ENCODE measurements around the gene CNOT4. TPM values are rescaled to one million over a fixed set of nuclear protein-coding genes. Genes with fewer than 3 reads are reported as not detected.

CNOT4 gene
- total and polyA plus RNA-seq, 2 of the 4 experiments (the other 2 are of a cell fraction), result 7.0 to 8.1 TPM

DNA sequence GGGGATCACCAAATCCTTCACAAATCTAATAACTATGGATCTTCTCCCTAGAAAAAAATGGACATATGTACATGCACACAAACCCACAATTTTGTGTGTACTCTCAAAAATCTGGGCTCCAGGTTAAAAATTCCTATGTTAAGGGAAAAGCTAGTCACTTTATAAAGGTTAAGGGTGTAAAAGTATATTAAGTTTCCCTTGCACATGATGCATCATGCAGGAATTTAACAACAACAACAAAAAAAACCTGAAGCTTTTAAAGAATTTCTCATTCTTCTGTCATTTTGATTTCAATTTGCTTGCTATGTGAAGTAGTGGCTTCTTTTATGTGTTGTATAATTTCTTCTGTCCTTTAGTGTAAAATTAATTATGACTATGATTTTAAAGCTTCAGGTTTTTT is 123.7 kb downstream of the CNOT4 start:
- no peak overlapping the region for H3K27ac ChIP-seq (ENCODE audit: insufficient read depth, low read length)

More for the DNA sequence above, 123.7 kb downstream of the CNOT4 start:
- Histone ChIP-seq H4K20me1 (ENCODE audit: insufficient read depth, low read length) (no peaks in the 10 kb centered on the region), H2AK5ac (ENCODE audit: low read depth, low read length) (no peak overlapping the region), H3K79me1 (ENCODE audit: low read depth in 1 of 2, low read length in 2 of 2) (peaks cover 13 to 21% of the 10 kb centered on the region in 2 experiments; a peak in 3 of 4 replicates), H2BK120ac (ENCODE audit: low read depth, low read length) (no peak overlapping the region), H4K8ac (ENCODE audit: low read depth in 2 of 2, low read length in 2 of 2) (no peak overlapping the region), H3K18ac (ENCODE audit: low read depth, low read length) (no peak overlapping the region), H2AFZ (replicated peaks; ENCODE audit: low read length, poor library complexity) (no peak overlapping the region), H3K9me1 (ENCODE audit: insufficient read depth, low read length) (peaks cover 6% of the 10 kb centered on the region; the same call in 1 of the 2 replicates), H2BK20ac (ENCODE audit: low read depth, low read length) (no peak overlapping the region), H3K56ac (ENCODE audit: extremely low read depth, insufficient read depth, low read length) (no peak overlapping the region), H3K36me3 (ENCODE audit: control insufficient read depth, insufficient read depth, low read length) (0 out of 2 replicates have a peak, but pooled peaks cover 3% of the 10 kb centered on the region), H4K91ac (ENCODE audit: insufficient read depth, low read depth, low read length) (no peak overlapping the region), H2BK5ac (ENCODE audit: low read depth, low read length, poor library complexity, severe bottlenecking) (no peak overlapping the region), H2AK9ac (replicated peaks; ENCODE audit: low read depth, low read length, poor library complexity) (no peak overlapping the region), H3K4me2 (ENCODE audit: low read depth, low read length) (no peak overlapping the region), H3K14ac (replicated peaks; ENCODE audit: low read depth, low read length) (no peak overlapping the region), H3K4ac (ENCODE audit: low read depth, low read length) (no peak overlapping the region), H4K5ac (ENCODE audit: low read depth, low read length) (no peak overlapping the region), H3K27me3 (ENCODE audit: control insufficient read depth, insufficient read depth, low read length) (no peaks in the 10 kb centered on the region), H3K23ac (ENCODE audit: low read depth, low read length) (no peak overlapping the region), H3K9me3 (ENCODE audit: control insufficient read depth, insufficient read depth, low read length) (no peaks in the 10 kb centered on the region), H3K4me1 (ENCODE audit: control insufficient read depth, insufficient read depth, low read length) (peaks cover 4% of the 10 kb centered on the region; the same call in 1 of the 2 replicates), H3K4me3 (ENCODE audit: insufficient read depth, low read depth, low read length) (no peak overlapping the region), H3K9ac (ENCODE audit: low read depth, low read length) (no peak overlapping the region), H2BK15ac (ENCODE audit: low read depth, low read length) (no peak overlapping the region)
- BruUV-seq (replicated peaks), result no TSS peak
- CTCF ChIA-PET, result no interaction called here
- dilution Hi-C loops (cut with HindIII; ENCODE audit: low sequenced_read_pairs, unreplicated experiment) (no loop called here), in situ Hi-C loops (cut with MboI; ENCODE audit: low sequenced_read_pairs) (no loop called here), intact Hi-C loops (cut with micrococcal nuclease) (loop anchor here (1.0 kb wide), 1 partner anchor 27 kb away; no protein-coding TSS in a partner anchor)
- DNase-seq (peak; percentile 17), ATAC-seq (ENCODE audit: low read depth) (no peak)
- TF ChIP-seq CHD1 (IDR thresholded peaks at IDR 0.05; ENCODE audit: low read depth, low read length) (no peak), MAFK (IDR thresholded peaks at IDR 0.05; ENCODE audit: low read depth, low read length) (no peak), POLR2A (IDR thresholded peaks at IDR 0.05; ENCODE audit: low read depth, low read length) (no peak), CEBPB (IDR thresholded peaks at IDR 0.05; ENCODE audit: low read depth, low read length) (no peak), BHLHE40 (IDR thresholded peaks at IDR 0.05; ENCODE audit: low read depth, low read length) (no peak), FOS (IDR thresholded peaks at IDR 0.05; ENCODE audit: low read depth, low read length) (no peak)
- POLR2A ChIA-PET (ENCODE audit: unreplicated experiment), result no interaction called here

Measured in IMR-90 (cell line).